Measurements from ENCODE around the gene SORT1. TPM values are rescaled to one million over a fixed set of nuclear protein-coding genes. Genes with fewer than 3 reads are reported as not detected.

Gene SORT1
- total and polyA plus RNA-seq, 2 of the 13 experiments (the other 11 are each of a cell fraction or from before 2014, with no cell fraction given): 32.4 to 93.0 TPM

- peak; percentile 94 for TF ChIP-seq ZNF687 (CRISPR knock-in tag; IDR thresholded peaks at IDR 0.05)
- peak; percentile 42; the same call in 1 of the 2 replicates for TF ChIP-seq MIXL1 (CRISPR knock-in tag; IDR thresholded peaks at IDR 0.05)
- no peak for TF ChIP-seq REL (CRISPR knock-in tag; conservative IDR thresholded peaks at IDR 0.05)
- TF ChIP-seq FOXA3 (CRISPR knock-in tag; IDR thresholded peaks at IDR 0.05): peak; percentile 91
- peak; percentile 62; the same call in 1 of the 2 replicates for TF ChIP-seq ZSCAN30 (CRISPR knock-in tag; IDR thresholded peaks at IDR 0.05)
- 0 out of 2 replicates have a peak, but pooled peaks have one; percentile 58 for TF ChIP-seq POGK (CRISPR knock-in tag; conservative IDR thresholded peaks at IDR 0.05)
- TF ChIP-seq HCFC1 (IDR thresholded peaks at IDR 0.05; ENCODE audit: low read depth, low read length): no peak
- no peak for TF ChIP-seq ZNF710 (CRISPR knock-in tag; IDR thresholded peaks at IDR 0.05; ENCODE audit: borderline replicate concordance)
- TF ChIP-seq TEAD3 (CRISPR knock-in tag; optimal IDR thresholded peaks at IDR 0.05; ENCODE audit: borderline replicate concordance): peak; percentile 73
- no peak for TF ChIP-seq ZNF83 (CRISPR knock-in tag; IDR thresholded peaks at IDR 0.05; ENCODE audit: borderline replicate concordance)
- TF ChIP-seq SAFB2 (CRISPR knock-in tag; IDR thresholded peaks at IDR 0.05; ENCODE audit: borderline replicate concordance, low read depth): no peak
- TF ChIP-seq ZNF562 (CRISPR knock-in tag; IDR thresholded peaks at IDR 0.05; ENCODE audit: borderline replicate concordance): no peak
- TF ChIP-seq NR3C1 (CRISPR knock-in tag; IDR thresholded peaks at IDR 0.05): no peak
- TF ChIP-seq ZNF263 (CRISPR knock-in tag; IDR thresholded peaks at IDR 0.05): peak; percentile 17; the same call in 1 of the 2 replicates
- no peak for TF ChIP-seq ZNF761 (CRISPR knock-in tag; conservative IDR thresholded peaks at IDR 0.05)
- TF ChIP-seq ONECUT2 (CRISPR knock-in tag; IDR thresholded peaks at IDR 0.05): no peak
- no peak for TF ChIP-seq CHD4 (IDR thresholded peaks at IDR 0.05; ENCODE audit: borderline replicate concordance, low read length)
- TF ChIP-seq FOSL2 (CRISPR knock-in tag; IDR thresholded peaks at IDR 0.05): peak; percentile 70
- peak; percentile 59; the same call in 1 of the 2 replicates for TF ChIP-seq RXRB (CRISPR knock-in tag; IDR thresholded peaks at IDR 0.05; ENCODE audit: borderline replicate concordance)
- TF ChIP-seq ZNF780A (CRISPR knock-in tag; IDR thresholded peaks at IDR 0.05): no peak
- TF ChIP-seq MIER3 (CRISPR knock-in tag; IDR thresholded peaks at IDR 0.05; ENCODE audit: borderline replicate concordance): peak; percentile 64; the same call in 1 of the 2 replicates
- no peak for TF ChIP-seq KLF15 (CRISPR knock-in tag; IDR thresholded peaks at IDR 0.05; ENCODE audit: borderline replicate concordance)
Measured at GRCh38 chr1:109274533-109275476, 122.9 kb downstream of the SORT1 start (continued).
